ENCODE data around the gene PRDM12.

GRCh38 chr9:130712564-130713285, 48.3 kb downstream of the PRDM12 start:
- TF ChIP-seq CTCF (IDR thresholded peaks at IDR 0.05 in 8 of 11, conservative IDR thresholded peaks at IDR 0.05 in 3 of 11) (no peak), POLR2AphosphoS5 (IDR thresholded peaks at IDR 0.05) (peak; percentile 81 to 90 (median 89))

All from spleen (tissue), 7 donors.